ENCODE data around the gene JAKMIP1.

Gene JAKMIP1

GRCh38 chr4:6115342-6115741 is 85.0 kb downstream of the JAKMIP1 start:
- no peak for DNase-seq

- no peak for DNase-seq
Measured at GRCh38 chr4:6114601-6115000, 85.7 kb downstream of the JAKMIP1 start.

GRCh38 chr4:6114181-6114580 is 86.2 kb downstream of the JAKMIP1 start:
- DNase-seq, result no peak

- no peak for DNase-seq
Measured at GRCh38 chr4:6113641-6114040, 86.7 kb downstream of the JAKMIP1 start.

DNA sequence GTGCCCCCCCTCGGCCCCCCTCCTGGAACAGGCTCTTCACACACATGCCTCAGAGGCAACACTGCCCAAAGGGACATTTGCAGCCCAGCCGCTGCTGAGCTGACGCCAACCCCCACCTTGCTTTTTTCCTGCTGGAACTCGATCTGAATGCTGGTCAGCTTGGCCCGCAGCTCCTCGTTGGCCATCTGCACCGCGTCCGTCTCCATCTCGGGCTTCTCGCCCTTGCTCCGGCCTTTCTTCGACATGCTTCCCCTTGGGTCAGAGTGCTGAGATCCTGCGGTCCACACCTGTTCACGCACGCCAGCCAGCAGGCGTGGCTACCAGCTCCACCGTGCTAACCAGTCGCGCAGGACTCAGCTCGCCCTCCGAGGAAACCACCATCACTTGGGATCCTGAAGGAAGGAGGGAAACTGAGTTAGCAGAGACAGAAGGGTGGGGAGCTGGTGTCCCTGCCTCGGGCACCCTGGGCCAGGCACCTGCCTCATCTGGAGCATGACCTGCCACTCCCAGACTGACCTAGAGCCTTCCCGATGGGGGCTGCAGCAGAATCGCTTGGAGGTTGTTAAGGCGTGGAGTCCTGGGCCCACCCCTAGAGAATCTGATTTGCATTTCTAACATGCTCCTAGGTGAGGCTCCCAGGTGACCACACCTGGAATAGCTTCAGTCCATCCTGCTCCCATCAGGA is 87.6 kb downstream of the JAKMIP1 start:
- DNase-seq, result no peak

GRCh38 chr4:6111354-6111960 is 88.9 kb downstream of the JAKMIP1 start:
- DNase-seq, result no peak

- no peak for DNase-seq
Measured at GRCh38 chr4:6110681-6111353, 89.5 kb downstream of the JAKMIP1 start.

GRCh38 chr4:6109842-6110560 is 90.3 kb downstream of the JAKMIP1 start:
- no peak for DNase-seq

DNA sequence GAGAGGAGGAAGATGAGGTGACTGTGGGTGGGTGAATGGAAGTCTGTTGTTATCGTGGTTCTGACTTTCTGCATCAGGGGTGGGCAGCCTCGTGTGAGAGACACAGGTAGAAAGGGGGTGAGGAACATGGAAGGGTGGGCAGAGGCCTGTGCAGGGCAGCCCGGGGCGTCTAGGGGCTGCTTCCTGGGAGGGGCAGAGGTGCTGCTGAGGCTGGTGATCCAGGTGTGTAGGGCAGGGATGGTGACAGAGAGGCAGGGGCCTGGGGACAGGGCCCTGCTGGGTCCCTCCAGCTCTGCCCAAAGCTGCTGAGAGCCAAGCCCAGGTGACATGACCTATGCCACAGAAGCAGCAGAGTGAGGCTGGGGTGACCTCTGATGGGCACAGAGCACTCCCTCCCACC is 92.5 kb downstream of the JAKMIP1 start:
- DNase-seq, result no peak

DNA sequence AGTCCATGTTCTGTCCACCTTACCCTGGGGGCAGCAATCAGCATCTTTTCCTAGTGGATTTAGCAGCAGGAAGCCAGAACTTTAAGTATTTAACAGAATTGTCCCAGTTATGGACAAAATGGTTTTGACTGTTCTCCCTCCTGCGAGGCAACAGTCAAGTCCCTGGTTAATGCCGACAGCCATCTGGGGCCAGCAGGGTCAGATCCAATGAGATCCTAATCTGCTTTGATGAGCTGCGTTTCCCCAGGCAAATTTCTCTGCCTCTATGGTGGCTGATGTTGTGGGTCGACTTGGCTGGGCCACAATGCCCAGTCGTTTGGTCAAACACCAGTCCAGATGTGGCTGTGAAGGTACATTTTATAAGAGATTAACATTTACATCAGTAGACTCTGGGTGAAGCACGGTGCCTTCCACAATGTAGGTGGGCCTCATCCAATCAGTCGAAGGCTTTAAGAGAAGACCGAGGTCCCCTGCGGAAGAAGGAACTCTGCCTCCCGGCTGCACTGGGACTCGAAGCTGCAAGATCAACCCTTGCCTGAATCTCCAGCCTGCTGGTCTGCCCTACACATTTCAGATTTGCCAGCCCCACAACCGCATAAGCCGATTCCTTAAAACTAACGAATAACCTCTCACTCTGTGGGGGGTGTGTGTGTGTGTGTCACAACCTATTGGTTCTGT is 93.1 kb downstream of the JAKMIP1 start:
- DNase-seq, result no peak

- no peak for DNase-seq
Measured at GRCh38 chr4:6106156-6106555, 94.2 kb downstream of the JAKMIP1 start.

GRCh38 chr4:6105311-6105911 is 94.9 kb downstream of the JAKMIP1 start:
- no peak for DNase-seq

GRCh38 chr4:6104541-6105130 is 95.7 kb downstream of the JAKMIP1 start:
- DNase-seq, result no peak

DNA sequence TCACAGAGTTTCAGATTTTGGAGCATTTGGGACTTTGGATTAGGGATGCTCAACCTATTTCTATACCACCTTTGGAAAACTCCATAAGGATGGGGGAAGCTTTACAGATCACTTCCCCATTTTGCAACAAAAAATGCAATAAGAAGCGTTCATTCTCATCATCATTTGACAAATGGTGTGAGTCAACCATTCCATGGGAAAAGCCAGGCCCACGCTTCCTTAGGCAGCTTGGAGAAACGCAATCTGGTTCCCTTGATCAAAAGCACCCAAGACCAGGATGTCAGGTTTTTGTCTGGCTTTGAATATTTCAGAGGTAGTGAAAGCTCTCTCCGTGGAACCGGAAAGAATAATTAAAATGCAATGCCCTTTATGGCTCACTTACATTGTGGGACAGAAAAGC is 102.8 kb downstream of the JAKMIP1 start:
- no peak for DNase-seq

- DNase-seq, result no peak
Measured at GRCh38 chr4:6095897-6096296, 104.5 kb downstream of the JAKMIP1 start.

DNA sequence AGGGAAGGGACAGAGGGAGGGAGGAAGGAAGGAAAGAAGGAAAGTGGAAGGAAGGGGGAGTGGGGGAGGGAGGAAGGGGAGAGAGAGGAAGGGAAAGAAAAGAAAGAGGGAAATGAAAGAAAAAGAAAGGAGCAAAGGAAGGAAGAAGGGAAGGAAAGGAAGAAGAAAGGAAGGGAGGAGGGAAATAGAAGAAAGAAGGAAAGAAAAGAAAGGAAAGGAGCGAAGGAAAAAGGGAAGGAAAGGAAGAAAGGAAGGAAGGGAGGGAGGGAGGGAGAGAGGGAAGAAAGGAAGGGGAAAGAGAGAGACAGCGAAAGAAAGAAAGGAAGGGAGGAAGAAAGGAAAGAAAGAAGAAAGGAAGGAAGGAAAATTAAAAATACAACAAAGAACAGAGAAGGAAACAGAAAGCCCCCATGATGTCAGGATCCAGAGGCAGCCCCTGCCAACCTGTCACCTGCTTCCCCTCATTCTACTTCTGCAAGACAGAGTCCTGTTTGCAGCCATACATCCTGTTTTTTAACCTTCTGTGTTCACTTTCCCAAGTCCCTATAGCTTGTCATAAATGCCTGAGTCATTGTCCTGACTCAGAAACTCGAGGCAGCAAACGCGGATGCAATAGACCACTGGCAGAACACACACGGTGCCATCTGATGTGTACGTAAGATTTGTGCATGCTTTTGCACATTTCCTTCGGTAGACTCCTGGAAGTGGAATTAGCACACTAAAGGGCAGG is 105.2 kb downstream of the JAKMIP1 start:
- no peak for DNase-seq

DNA sequence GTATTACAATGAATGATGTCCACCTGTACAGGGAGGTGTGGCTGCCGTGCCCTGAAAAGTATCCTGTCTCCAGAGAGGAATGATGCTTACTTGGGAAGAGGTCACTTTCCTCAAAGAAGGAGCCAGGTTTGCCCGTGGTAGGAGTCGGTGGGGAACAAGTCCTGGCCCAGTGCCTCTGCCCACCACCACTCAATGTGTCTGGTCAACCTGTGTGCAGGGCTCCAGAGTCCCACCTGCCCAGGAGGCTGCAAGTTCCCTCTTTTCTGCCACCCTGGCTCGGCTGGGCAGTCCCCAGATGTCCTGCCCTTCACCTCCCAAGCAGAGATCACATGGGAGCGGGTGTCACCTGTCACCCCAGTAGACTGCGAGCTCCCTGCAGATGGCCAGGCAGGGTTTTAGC is 106.7 kb downstream of the JAKMIP1 start:
- DNase-seq, result no peak

DNA sequence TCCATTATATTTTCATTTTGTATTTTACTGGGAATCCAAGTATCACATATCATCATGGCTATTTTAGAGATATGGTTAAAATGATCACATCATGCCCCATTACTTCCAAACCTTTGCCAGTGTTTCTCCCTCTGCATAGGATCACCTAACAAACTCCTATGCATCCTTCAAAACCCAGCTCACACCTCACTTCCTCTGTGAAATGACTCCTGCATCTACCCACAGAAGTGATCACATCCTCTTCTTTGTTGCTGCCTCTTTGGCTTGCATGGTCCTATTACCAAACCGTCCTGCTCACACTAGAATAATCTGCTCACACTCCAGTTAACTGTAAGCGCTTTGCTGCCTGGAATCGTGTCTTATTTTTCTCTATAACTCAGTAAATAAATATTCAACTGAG is 107.4 kb downstream of the JAKMIP1 start:
- DNase-seq, result no peak

DNA sequence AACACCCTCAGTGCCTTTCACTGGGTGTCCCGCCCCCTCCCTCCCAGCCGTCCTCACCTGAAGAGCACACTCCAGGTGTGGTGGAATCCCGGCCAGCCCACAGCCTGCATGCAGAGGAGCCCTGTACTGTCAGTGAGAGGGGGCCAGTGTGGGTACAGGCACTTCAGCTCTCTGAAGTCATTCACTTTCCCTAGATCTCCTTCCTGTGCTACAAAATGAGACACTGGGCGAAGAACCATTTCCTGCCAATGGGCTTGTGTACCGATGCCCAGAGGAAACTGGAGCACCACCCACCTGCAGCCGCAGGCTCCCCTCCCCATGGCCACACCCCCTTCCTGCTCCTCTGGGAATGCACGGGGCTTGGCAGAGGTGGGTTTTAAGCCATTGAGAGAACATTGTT is 108.2 kb downstream of the JAKMIP1 start:
- DNase-seq, result no peak

GRCh38 chr4:6090931-6091330 is 109.4 kb downstream of the JAKMIP1 start:
- no peak for DNase-seq

GRCh38 chr4:6088950-6089349 is 111.4 kb downstream of the JAKMIP1 start:
- no peak for DNase-seq
